Inflammatory macrophage treated with lipopolysaccharide for 1 hour (primary cell): ENCODE results near the gene TSPEAR.
"Not testable (repeated sequence)": the region's sequence is repeated elsewhere in the genome, so short reads cannot be mapped to it uniquely, and the experiment has no call there.

Source experiments
- DNase-seq, 2 donors: peaks; one replicate each; pipeline ENCODE4 v3.0.0-alpha.2; 2020 to 2022

Gene TSPEAR

GRCh38 chr21:44496564-44497550 lies 214.5 kb downstream of the TSPEAR start:
- DNase-seq: no peak

GRCh38 chr21:44495611-44496563 lies 215.5 kb downstream of the TSPEAR start:
- DNase-seq: no peak

GRCh38 chr21:44494956-44495355 lies 216.4 kb downstream of the TSPEAR start:
- DNase-seq: no peak

DNA sequence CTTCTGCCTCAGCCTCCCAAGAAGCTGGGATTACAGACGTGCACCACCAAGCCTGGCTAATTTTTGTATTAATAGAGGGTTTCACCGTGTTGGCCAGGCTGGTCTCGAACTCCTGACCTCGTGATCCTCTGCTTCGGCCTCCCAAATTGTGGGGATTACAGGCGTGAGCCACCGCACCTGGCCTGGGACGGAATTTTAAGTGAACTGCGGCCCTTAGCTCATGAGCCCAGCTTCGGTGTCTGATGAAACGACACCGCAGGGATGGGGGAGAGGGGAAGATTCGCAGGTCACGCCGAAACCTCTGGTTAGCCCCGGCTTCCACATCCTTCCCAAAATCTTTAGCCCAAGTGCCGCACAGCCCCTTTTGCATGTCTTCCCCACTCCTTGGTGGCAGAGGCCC lies 217.0 kb downstream of the TSPEAR start:
- DNase-seq: no peak

DNA sequence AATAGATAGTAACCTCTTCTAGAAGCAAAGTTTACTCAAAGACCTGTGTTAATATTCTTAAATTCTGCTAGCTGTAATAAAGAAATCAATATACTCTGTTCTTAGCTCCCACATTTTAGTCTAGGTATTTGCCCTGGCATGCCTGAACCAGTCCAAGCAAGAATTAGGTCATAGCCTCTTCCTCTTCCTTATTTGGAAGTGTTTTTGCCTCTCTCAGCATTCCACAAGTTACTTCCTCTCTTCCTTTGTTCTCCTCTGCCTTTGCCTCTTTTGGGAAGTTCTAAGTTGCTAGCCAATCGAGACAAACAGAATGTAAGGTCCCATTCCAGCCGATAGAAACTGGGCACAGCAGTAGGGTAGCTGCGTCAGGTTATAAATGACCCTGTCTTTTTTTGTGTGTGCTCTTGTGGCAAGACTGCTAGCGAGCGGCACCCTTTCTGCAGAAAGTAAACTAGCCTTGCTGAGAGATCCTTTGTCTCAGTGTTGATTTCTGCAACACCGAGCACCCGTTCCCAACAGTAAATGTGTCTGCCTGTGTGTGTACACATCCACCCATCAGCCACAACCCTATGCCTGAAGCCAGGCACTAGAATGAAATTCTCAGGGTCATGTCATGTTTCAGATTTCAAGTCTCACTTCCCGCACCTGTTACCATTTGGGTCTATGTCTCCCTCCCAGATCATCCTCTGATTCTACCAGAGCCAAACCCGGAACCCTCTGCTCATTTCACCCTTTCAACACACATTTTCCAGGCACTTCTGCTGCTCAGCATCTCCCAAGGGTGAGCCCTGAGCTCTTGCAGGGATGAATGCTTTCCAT lies 218.6 kb downstream of the TSPEAR start:
- peak; percentile 20 to 25 for DNase-seq

DNA sequence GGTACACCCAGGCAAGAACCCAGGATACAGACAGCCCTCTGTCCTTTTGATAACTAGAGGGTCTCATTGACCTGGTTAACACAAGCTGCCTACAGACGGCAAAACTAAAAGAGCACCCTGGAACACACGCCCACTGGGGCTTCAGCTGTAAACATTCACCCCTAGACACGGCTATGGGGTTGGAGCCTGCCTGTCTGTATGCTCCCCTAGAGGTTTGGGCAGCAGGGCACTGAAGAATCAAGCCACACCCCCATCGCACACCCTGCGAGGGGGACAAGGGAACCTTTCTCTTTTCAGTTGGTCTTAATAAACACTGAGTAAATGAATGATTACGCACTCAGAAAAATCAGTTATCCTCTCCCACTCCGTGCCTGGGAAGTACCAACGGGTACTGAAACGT lies 220.6 kb downstream of the TSPEAR start:
- DNase-seq: no peak

DNA sequence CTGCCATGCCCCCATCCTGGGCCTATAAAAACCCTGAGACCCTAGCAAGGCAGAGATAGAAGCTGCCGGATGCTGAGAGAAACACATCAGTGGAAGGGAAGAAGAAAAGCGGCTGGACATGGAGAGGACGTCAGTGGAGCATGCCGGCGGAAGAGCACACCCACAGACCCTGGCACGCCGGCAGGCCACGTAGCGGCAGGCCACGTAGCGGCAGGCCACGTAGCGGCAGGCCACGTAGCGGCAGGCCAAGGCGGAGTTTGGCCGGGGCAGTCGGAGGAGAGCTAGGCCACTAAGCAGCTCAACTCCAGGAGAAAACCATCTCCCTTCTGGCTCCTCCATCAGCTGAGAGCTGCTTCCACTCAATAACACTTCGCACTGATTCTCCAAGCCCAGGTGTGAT lies 221.0 kb downstream of the TSPEAR start:
- DNase-seq: no peak

- no peak for DNase-seq
Observed at GRCh38 chr21:44489962-44490361, 221.4 kb downstream of the TSPEAR start.

GRCh38 chr21:44487831-44488230 lies 223.5 kb downstream of the TSPEAR start:
- DNase-seq: peak in 1 of 2 donors; percentile 53

GRCh38 chr21:44486302-44486701 lies 225.1 kb downstream of the TSPEAR start:
- DNase-seq: no peak

- no peak for DNase-seq
Observed at GRCh38 chr21:44485796-44486195, 225.6 kb downstream of the TSPEAR start.

DNA sequence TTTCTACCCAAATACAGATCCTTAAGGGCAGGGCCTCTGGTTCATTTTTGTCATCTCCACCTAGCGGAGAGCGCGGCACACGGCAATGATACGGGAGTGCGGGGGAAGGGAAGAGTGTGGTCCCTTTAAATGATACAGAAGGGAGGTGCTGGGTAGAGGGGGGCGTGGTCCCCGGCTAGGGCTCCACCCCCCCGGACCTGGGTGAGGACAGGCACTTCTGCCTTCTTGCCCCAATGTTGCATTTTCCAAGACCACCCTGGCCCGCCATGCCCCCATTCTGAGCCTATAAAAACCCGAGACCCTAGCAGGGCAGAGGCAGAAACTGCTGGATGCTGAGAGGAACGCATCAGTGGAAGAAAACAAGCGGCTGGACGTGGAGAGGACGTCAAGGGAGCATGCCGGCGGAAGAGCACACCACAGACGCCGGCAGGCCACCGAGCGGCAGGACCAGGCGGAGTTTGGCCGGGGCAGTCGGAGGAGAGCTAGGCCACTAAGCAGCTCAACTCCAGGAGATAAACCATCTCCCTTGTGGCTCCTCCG lies 226.0 kb downstream of the TSPEAR start:
- DNase-seq: no peak

- DNase-seq: no peak
Observed at GRCh38 chr21:44484498-44485253, 226.7 kb downstream of the TSPEAR start.

- DNase-seq: no peak
Observed at GRCh38 chr21:44483288-44484237, 227.8 kb downstream of the TSPEAR start.

- DNase-seq: no peak
Observed at GRCh38 chr21:44482581-44483287, 228.6 kb downstream of the TSPEAR start.

DNA sequence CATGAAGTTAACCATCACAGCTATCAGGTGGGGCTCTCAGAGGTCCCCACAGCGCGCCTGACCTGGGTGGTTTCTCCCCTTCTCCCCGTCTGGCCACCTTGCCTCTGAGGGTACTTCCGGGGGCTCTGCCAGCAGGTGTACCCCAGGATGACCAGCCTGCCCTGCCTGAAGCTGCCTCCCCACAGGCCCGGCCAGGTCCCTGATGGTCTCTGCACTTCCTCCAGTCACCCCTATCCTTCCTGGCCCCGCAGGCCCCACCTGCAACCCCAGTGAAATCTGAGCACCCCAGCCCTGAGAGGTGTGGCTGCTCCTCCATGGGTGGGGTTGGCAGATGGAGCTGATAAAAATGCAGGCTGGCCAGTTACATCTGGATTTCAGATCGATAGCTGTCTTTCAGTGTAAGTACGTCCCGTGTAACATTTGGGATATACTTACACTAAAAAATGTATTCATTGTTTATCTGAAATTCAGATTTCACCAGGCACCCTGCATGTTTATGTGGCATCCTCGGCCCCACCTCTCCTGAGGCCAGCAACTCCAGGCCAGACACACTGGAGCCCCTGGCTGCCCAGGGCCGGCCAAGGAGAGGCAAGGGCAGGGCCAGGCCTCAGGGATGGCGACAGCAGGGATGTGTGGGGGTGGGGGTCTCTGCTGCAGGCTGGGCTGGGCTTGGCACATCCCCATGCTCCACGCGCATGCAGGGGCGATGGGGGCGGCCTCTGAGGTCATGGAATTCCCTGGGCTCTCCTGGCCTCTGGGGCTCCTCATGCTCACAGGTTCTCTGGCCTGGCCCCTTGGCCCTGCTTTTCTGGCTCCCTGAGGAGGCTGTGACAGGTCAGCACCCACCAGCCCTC lies 230.9 kb downstream of the TSPEAR start:
- no peak for DNase-seq

- DNase-seq: not testable (repeated sequence)
Observed at GRCh38 chr21:44479556-44480199, 231.7 kb downstream of the TSPEAR start.

- no peak for DNase-seq
Observed at GRCh38 chr21:44478801-44479167, 232.6 kb downstream of the TSPEAR start.
